NCI-H1105 treated with DMSO at 0.1 percent for 48 hours (cell line): Measurements from ENCODE around the gene RNF220.
A peak's percentile ranks its signal among the peaks of the same experiment; 100 is the strongest.
"Not testable (repeated sequence)": the region's sequence is repeated elsewhere in the genome, so short reads cannot be mapped to it uniquely, and the experiment has no call there.

Experiments used
- DNase-seq: peaks from one replicate; lab custom pipeline; 2025; lab: John Stamatoyannopoulos, UW

The RNF220 gene

DNA sequence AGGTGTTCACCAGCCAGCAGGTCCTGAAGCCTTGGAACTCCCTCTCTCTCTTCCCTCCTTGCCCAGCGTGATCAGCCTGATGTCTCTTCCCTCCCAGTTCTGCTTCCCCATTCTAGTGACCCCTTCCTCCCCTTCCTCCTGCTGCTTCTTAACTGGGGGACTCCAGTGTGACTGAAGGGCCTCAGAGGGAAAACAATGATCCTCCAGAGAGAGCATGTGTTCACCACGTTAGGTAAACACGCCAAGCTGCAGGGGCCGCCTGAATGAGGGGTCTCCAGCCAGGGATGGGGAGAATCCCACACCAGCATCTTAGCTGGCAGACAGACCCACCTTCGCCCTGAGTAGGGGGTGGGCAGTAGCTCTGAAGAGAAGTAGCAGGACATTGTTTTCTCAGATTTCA, 144.5 kb downstream of the RNF220 start:
- no peak for DNase-seq

DNA sequence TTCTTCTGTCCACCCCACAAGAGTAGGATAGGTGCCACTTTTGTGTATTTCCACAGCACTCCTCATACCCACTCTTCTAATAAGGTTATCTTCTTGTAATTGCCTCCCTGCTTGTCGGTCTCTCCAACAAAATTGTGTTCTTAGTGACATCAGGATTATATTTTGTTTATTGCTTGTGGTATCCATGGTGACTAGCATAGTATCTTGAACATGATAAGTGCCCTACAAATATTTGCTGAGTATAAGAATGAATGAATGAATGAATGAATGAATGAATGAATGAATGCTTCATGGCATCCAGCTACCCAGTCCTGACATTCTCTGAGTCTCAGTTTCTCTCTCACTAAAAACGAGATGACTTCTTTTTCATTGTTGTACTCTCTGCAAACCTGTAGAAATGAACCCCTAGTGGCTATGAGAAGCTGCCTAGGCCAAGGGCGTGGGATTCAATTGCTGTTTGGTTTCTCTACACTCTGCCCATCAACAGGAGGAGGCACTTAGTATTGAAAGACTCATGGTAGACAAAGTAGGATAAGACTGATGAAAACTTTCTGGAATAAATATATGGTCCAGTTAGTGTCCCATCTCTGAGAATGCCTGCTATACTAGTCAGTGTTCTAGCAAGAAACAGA, 148.2 kb downstream of the RNF220 start:
- no peak for DNase-seq

DNA sequence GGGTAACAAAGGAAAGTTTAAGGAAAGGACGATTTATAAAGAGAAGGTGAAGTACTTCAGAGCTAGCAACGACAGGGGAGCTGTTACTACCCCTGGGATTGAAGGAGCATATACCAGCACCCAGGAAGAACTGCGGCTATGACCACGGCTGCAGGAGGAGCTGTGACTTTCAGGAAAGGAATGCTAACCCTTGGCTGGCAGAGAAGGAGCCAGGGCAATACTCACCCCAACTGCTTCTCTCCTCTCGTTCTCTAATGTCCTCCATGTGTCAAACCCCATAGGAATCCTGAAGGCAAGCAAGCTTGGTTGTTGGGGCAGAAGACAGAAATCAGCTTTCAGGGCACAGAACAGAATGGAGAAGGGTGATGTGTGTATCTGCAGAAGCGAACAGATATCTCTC, 148.7 kb downstream of the RNF220 start:
- no peak for DNase-seq

- DNase-seq = no peak
Measured at GRCh38 chr1:44554706-44555105, 149.7 kb downstream of the RNF220 start.

GRCh38 chr1:44557778-44558177, 152.7 kb downstream of the RNF220 start:
- no peak for DNase-seq

GRCh38 chr1:44558883-44559282, 153.8 kb downstream of the RNF220 start:
- no peak for DNase-seq

DNA sequence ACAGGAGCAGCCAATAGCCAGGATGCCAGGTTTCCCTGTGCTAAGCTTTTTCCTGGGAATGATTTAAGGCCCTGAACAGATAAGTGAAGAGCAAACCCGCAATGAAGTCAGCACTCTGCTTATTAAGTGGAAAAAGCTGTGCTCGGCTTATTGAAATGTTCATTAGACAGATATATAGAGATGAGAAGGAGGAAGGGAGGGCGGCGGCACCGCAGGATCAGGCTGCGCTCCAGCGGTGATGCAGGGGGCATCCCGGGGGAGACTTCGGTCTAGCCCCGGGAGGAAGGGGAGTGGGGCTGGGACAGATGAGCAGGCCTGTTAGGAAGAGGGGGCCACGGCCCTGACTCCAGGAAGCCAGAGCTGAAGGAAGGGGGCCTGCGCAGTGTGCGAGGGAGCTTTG, 154.3 kb downstream of the RNF220 start:
- no peak for DNase-seq

- no peak for DNase-seq
Measured at GRCh38 chr1:44559913-44560312, 154.9 kb downstream of the RNF220 start.

GRCh38 chr1:44560696-44561095, 155.6 kb downstream of the RNF220 start:
- not testable (repeated sequence) for DNase-seq

GRCh38 chr1:44565259-44565750, 160.2 kb downstream of the RNF220 start:
- no peak for DNase-seq

GRCh38 chr1:44565833-44566232, 160.8 kb downstream of the RNF220 start:
- DNase-seq = no peak

DNA sequence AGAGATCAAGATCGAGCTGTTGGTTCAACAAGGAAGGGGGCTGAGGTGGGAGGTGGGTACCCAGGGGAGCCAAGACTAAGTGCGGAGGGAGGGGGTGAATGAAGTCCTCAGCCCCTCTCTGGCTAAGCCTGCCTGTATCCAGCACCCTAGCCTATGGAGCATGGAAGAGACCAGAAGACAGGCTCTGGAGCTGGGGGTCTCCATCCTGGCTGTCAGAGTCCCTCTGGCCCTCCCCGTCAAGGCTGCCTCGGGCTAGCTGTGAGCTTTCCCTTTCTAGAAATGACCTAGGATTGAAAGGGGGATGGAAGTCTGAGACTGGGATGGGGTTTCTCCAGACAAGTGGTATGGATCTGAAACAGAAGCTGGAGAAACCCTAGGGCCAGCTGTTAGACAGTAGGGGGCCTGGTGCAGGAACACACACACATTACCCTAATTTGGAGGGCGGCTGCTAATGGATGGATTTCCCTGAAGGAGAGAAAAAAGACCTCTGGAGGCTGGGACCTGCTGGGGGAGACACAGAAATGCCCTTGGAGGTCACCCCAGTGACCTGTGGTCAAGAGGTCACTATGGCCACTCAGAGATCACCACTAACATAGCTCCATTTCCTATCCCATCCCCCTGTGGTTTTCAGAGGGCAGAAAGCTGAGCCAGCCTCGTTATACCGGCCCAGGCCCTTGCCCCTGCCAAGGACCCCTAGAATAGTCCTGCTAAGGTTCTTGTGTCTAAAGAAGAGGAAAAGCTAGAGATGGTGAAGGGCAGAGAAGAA, 161.4 kb downstream of the RNF220 start:
- no peak for DNase-seq

DNA sequence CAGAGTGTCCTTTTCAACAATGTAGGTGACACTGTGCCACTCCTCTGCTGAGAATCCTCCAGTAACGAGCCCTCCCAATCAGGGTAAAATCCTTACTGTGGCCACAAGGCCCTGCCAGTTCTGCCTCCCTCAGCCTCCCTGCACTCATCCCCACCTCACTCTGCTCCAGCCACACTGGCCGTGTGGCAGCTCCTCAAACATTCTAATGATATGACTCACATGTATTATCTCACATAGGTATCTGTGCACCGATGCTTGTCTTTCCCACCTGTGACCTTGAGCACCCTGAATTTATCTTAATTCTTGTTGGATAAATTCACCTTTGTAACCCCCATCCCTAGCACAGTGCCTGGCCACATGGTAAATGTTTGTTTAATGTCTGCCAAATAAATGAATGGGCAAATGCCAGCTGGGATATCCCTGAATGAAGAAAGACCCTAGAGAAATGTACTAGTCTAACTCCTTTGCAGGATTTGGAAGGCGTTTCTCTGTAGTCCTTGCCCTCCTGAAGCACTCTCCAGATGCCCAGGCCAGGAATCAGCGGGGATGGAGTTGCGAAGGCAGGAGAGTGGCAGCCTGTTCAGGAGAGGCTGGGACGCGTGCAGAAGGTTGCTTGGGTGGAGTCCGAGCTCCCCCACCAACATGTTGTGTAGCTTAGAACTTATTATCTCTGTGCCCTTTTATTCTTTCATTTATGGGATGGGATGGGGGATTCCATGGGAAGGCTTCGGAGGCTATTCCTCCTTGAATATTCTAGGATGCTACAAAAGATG, 163.3 kb downstream of the RNF220 start:
- DNase-seq = no peak

- DNase-seq = no peak
Measured at GRCh38 chr1:44569491-44569890, 164.4 kb downstream of the RNF220 start.

DNA sequence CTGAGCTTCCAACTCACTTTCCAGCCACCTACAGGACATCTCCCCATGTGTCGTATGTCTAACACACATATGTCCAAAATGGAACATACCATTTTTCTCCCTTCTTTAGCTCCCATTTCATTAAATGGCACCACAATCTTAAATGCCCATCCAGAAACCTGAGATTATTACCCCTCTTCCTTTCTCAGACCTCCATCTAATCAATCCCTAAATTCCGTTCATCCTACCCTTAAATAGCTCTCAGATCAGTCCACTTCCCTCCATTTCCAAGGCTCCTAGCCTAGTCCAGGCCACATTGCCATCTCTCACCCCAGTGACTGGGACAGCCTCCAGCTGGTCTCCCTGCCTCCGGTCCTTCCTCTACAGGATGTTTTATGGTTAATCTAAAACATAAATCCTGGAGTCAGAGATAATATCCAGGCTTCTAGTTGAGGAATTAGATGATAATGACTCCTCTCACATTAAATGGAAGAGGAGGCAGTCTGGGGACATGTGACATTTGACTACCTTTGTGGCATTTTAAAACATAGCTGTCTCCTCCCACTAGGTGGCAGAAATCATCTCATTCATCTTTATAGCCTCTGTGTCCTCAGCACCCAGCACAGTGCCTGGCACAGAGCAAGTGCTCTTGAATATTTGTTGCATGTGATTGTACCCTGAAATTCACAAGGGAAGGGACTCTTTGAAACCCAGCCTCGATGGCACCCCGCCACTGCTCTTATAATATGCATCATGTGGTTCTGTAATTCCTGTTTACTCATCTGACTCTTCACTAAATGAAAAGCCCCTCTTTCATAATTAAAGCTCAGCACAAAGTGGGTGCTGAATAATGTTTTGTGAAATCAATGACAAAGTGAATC, 166.9 kb downstream of the RNF220 start:
- peak; percentile 11 for DNase-seq

GRCh38 chr1:44572572-44572879, 167.5 kb downstream of the RNF220 start:
- DNase-seq = no peak

GRCh38 chr1:44575396-44575795, 170.3 kb downstream of the RNF220 start:
- no peak for DNase-seq

GRCh38 chr1:44576456-44577150, 171.5 kb downstream of the RNF220 start:
- no peak for DNase-seq

GRCh38 chr1:44581205-44581604, 176.2 kb downstream of the RNF220 start:
- DNase-seq = no peak

DNA sequence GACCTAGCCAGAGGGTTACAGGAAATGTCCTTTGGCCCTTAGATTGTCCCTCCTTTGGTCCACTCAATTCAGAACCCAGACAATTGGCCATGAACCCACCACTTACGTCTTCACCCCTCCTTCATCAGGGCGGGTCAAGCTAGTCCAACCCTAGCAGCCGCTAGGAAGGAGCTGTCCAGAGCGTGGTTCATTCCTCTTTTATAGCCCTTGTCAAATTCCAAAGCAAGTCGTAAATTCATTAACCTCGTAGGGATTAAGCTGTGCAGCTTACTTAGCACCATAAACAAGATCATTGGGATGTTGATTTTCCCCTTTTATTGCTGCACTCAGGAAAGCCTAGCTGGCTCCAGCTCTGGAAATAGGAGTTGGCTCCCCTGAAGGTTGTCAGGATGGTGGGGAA, 179.1 kb downstream of the RNF220 start:
- no peak for DNase-seq

- no peak for DNase-seq
Measured at GRCh38 chr1:44585315-44585920, 180.4 kb downstream of the RNF220 start.
